Type B pancreatic cell (in vitro differentiated cells): Measurements from ENCODE around the gene TRPC1. TPM values are rescaled to one million over a fixed set of nuclear protein-coding genes. Genes with fewer than 3 reads are reported as not detected.

Experiments used
- DNase-seq: peaks from one replicate; pipeline ENCODE4 v3.0.0; 2021; ENCODE audit warnings: mixed read lengths; ENCODE audit not compliant: unreplicated experiment; ENCODE audit errors: extremely low spot score
- H3K27ac Mint-ChIP-seq: 2 replicates; pipeline ENCODE4 v1.8.0; 2021; ENCODE audit warnings: mild to moderate bottlenecking, mixed read lengths
- H3K27me3 Mint-ChIP-seq: 2 replicates; pipeline ENCODE4 v1.8.0; 2021; ENCODE audit warnings: mixed read lengths
- H3K36me3 Mint-ChIP-seq: 2 replicates; pipeline ENCODE4 v1.8.0; 2021; ENCODE audit warnings: mixed read lengths
- H3K4me1 Mint-ChIP-seq: one replicate; pipeline ENCODE4 v1.8.0; 2021; ENCODE audit warnings: mixed read lengths; ENCODE audit not compliant: unreplicated experiment
- H3K4me3 Mint-ChIP-seq: 2 replicates; pipeline ENCODE4 v1.8.0; 2021; ENCODE audit warnings: mild to moderate bottlenecking, mixed read lengths
- H3K9me3 Mint-ChIP-seq: 2 replicates; pipeline ENCODE4 v1.8.0; 2021; ENCODE audit warnings: mixed read lengths
- total RNA-seq: library from RNA; stranded (reverse); gene quantifications from 2 replicates; pipeline ENCODE4 v1.2.1, GENCODE V29; 2021; ENCODE audit warnings: low replicate concordance
- TF ChIP-seq, protein P1 (sequence below): fragments of 200-600 bp; sonication (generic); conservative IDR thresholded peaks from 2 replicates; pipeline ENCODE4 v1.5.0; 2021; ENCODE audit warnings: antibody characterized with exemption, mild to moderate bottlenecking

TRPC1 gene
- total RNA-seq, 1 donor from 2014 or later: 11.7 TPM

DNA sequence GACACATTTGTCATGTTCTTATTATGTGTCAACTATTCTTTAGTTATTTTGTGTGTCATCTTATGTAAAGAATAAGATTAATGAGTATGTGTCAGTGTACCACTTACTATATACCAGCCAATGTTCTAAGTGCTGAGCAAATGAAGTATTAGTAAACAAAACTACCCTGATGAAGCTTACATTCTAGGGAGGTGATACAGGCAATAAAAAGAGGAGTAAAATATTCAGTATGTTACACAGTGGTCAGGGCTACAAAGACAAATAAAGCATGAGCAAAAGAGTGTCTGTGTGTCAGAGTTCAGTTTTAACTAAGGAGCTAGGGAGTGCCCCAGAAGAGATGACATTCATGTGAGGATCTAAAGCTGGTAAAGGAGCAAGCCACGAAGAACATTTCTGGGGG lies 79.1 kb downstream of the TRPC1 start:
- no peaks in the 10 kb centered on the region for H3K4me1 Mint-ChIP-seq
- no peaks in the 10 kb centered on the region for H3K9me3 Mint-ChIP-seq
- no peaks in the 10 kb centered on the region for H3K27me3 Mint-ChIP-seq
- no peaks in the 10 kb centered on the region for H3K36me3 Mint-ChIP-seq
- no peak overlapping the region for H3K27ac Mint-ChIP-seq
- H3K4me3 Mint-ChIP-seq: no peak overlapping the region
- no peak for DNase-seq
- TF ChIP-seq, protein P1, sequence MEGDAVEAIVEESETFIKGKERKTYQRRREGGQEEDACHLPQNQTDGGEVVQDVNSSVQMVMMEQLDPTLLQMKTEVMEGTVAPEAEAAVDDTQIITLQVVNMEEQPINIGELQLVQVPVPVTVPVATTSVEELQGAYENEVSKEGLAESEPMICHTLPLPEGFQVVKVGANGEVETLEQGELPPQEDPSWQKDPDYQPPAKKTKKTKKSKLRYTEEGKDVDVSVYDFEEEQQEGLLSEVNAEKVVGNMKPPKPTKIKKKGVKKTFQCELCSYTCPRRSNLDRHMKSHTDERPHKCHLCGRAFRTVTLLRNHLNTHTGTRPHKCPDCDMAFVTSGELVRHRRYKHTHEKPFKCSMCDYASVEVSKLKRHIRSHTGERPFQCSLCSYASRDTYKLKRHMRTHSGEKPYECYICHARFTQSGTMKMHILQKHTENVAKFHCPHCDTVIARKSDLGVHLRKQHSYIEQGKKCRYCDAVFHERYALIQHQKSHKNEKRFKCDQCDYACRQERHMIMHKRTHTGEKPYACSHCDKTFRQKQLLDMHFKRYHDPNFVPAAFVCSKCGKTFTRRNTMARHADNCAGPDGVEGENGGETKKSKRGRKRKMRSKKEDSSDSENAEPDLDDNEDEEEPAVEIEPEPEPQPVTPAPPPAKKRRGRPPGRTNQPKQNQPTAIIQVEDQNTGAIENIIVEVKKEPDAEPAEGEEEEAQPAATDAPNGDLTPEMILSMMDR: no peak

DNA sequence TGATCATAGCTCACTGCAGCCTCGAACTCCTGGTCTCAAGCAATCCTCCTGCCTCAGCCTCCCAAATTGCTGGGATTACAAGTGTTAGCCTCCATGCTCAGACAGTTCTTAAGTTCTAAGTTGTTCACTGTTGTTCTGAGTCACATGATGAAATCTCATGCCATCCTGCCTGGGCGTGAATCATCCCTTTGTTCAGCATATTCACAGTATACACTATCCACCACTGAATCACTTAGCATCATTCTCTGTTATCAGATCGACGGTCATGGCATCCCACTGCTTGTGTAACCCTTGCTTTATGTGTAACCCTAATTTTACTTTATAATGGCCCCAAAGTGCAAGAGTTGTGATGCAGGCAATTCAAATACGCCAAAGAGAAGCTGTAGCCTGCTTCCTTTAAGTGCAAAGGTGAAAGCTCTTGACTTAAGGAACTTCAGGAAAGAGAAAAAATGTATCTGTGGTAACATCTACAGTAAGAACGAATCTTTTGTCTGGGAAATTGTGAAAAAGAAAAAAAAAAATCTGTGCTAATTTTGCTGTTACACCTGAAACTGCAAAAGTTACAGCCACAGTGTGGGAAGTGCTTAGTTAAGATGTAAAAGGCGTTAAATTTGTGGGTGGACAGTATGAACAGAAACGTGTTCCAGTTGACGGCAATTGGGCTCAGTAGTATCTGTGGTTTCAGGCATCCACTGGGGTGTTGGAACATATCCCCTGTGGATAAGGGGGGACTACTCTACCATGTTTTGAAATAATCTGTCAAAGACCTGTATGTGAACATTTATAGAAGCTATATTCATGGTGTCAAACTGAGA lies 84.5 kb downstream of the TRPC1 start:
- no peaks in the 10 kb centered on the region for H3K27me3 Mint-ChIP-seq
- TF ChIP-seq, protein P1: no peak
- DNase-seq: no peak
- H3K36me3 Mint-ChIP-seq: no peaks in the 10 kb centered on the region
- H3K27ac Mint-ChIP-seq: no peak overlapping the region
- no peaks in the 10 kb centered on the region for H3K4me1 Mint-ChIP-seq
- no peaks in the 10 kb centered on the region for H3K9me3 Mint-ChIP-seq
- no peak overlapping the region for H3K4me3 Mint-ChIP-seq

DNA sequence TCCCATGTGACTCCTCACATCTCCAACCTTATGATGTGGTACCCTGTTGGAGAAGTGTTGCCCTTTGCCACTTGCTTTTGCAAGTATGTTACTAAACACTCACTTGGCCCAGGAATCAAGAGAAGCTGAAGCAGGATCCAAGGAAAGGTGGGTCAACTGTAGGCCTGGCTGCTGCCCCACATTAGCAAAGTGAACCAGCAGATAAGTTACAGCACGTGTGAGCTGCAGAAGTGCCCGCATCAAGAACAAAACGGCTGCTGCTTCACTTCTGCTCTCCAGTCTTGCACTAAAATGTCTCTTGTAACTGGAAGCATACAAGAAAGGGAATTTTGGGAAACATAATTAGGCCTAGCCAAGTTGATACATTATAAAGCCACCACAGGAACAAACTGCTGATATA lies 85.4 kb downstream of the TRPC1 start:
- H3K36me3 Mint-ChIP-seq: no peaks in the 10 kb centered on the region
- no peak for DNase-seq
- TF ChIP-seq, protein P1: no peak
- no peaks in the 10 kb centered on the region for H3K4me1 Mint-ChIP-seq
- no peak overlapping the region for H3K4me3 Mint-ChIP-seq
- H3K9me3 Mint-ChIP-seq: no peaks in the 10 kb centered on the region
- H3K27ac Mint-ChIP-seq: no peak overlapping the region
- H3K27me3 Mint-ChIP-seq: no peaks in the 10 kb centered on the region

DNA sequence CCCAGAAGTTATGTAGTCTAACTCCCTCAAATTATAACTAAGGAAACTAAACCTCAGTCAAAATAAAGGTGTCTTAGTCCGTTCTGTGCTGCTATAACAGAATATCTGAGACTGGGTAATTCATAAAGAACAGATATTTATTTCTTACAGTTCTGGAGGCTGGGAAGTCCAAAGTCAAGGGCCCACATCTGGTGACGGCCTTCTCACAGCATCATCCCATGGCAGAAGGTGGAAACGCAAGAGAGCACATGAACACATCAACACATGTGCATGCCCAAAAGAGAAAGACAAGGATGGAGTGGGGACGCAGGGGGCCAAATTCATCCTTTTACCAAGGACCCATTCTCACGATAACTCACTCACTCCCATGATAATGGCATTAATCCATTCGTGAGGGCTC lies 92.0 kb downstream of the TRPC1 start:
- no peak overlapping the region for H3K4me3 Mint-ChIP-seq
- no peaks in the 10 kb centered on the region for H3K27me3 Mint-ChIP-seq
- no peaks in the 10 kb centered on the region for H3K36me3 Mint-ChIP-seq
- DNase-seq: no peak
- TF ChIP-seq, protein P1: no peak
- no peaks in the 10 kb centered on the region for H3K9me3 Mint-ChIP-seq
- no peaks in the 10 kb centered on the region for H3K4me1 Mint-ChIP-seq
- H3K27ac Mint-ChIP-seq: no peak overlapping the region

DNA sequence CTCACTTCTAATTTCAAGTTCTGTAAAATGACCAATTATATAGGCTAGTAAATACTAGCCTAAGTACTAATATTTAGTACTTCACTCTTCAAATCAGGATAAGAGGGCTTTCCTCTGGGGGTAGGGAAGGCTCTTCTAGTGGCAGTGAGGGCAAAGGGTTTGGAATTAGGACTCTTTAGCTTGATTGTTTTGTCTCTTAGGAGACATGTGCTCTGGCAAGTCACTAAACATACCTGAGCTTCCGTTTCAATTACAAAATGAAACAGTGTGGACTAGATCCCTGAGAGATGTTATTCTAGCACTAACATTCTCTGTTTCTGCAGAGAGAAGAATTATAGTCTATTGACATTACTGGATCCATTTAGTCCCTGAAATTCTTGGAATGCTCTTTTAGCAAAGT lies 93.5 kb downstream of the TRPC1 start:
- H3K4me1 Mint-ChIP-seq: peaks cover 2% of the 10 kb centered on the region
- no peaks in the 10 kb centered on the region for H3K27me3 Mint-ChIP-seq
- H3K36me3 Mint-ChIP-seq: no peaks in the 10 kb centered on the region
- H3K27ac Mint-ChIP-seq: no peak overlapping the region
- H3K4me3 Mint-ChIP-seq: no peak overlapping the region
- TF ChIP-seq, protein P1: no peak
- no peaks in the 10 kb centered on the region for H3K9me3 Mint-ChIP-seq
- DNase-seq: no peak
